ENCODE measurements around the gene PDCD1. TPM values are rescaled to one million over a fixed set of nuclear protein-coding genes. Genes with fewer than 3 reads are reported as not detected.
A peak's percentile ranks its signal among the peaks of the same experiment; 100 is the strongest.

Gene PDCD1
- polyA plus RNA-seq, 10 donors: 0.08 to 0.70 (median 0.15) TPM; not detected in 2

DNA sequence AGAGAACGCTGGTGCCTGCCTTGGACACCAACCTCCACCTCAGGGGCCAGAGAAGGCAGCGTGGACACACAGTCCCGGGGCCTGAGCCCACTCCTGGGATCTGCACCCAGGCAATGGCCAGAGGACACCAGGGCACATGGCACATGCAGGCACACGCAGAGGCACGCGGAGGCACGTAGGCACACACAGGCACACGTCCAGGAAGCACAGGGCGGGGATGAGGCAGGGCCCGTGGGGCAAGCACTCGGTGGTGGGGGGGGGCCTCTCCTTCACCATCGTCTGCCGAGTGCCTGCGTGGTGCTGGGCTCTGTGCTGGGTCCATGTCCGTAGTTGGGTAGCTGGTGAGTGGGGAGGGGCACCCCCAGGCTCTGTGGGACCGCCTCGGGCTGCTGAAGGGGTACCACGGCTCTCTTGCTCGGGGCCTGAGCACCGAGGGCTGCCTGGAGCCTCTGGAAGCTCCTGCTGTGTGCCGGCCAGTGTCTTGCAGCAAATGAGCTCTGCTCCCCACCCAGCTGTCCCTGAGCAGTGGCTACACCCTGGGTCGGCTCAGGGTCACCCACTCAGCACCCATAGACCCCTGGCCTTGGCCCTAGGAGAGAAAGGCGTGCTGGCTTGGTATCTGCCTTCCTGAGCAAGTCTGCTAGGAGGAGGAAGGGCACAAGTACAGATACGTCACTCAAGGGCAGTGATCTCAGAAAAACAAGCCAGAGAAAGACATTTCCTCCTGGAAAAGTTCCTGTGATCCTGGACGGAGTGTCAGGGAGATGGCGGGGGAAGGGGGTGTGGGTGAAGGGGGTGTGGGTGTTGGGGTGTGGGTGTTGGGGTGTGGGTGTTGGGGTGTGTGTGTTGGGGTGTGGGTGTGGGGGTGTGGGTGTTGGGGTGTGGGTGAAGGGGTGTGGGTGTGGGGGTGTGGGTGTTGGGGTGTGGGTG, 37.3 kb upstream of the PDCD1 start:
- peak in 2 of 3 donors; percentile 57 to 77 for DNase-seq

DNA sequence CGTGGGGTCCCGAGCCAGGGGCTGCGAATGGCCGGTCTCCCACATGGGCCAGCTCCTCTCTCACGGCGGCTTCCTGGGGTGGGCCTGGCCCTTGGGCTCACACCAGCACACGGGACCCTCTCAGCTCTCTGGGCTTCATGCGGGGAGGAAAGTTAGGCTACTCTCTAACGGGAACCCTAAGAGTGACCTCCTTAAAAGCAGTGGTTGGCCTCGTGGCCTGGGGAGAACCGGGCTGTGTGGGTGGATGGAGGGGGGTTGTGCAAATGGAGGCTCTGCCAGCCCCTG, 36.7 kb upstream of the PDCD1 start:
- no peak for DNase-seq

- peak in 1 of 3 donors; percentile 54 for DNase-seq
These were observed 36.2 kb upstream of the PDCD1 start for GRCh38 chr2:241894681-241895426.

DNA sequence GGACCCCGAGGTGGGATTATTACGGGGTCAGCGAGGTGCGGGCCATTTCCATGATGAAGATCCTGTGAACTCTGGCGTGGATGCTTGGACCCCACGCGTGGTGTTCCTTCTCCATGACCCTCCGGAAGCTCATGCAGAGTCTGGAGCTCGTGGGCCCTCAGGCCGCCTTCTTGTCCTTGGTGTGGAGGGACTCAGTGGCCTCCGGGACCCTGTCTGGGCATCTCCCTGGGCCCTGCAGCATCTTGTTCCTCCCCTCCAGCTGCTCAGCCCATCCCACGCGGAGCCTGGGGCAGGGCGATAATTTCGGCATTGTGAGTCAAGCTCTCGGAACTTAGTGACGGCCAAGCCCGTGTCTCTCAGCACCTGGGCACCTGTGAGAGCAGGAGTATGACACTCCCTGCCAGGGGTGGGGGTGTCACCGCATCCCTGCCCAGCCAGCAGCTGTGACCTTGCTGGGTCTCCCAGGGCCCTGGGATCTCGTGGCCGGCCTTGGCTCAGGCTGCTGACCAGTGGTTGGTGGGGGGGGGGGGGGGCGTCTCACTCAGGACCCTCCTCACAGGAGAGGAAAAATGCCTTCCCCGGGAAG, 35.5 kb upstream of the PDCD1 start:
- no peak for DNase-seq

- no peak for DNase-seq
These were observed 34.6 kb upstream of the PDCD1 start for GRCh38 chr2:241893265-241893664.

DNA sequence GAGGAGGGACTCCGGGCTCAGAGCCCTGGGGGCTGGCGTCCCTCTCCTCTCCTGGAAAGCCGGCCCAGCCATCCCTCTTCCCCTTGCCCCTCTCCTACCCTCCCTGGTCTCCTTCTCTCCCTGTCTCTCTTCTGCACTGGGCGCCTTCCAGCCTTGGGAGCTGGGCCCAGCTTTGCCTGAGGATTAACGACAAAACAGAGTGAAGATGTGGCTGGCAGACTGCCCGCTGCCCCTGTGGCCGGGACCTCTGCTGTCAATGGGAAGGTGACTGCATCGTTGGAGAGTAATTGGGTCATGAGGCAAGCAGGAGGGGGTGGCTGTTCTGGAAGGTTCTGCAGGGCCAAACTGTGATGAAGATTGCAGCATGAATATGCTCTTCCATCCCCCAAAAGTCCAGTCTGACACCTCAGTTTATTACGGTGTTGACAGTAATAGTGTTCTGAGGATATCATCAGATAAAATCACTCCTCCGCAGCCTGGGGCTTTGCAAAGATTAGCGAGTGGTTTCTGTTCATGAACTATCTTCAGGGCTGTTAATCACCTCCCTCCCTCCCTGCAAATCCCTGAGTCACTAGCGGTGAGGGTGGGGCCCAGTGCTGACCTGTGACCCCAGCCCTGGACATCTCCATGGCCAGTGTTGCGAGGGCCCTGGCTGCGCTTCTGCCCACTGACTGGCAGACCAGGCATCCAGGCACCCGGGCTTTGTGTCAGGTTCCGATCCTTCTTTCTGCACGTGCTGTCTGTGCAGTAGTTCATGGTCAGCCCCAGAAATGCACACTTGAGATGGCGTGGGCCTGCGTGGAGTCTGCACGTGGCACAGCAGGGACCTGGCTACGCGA, 33.8 kb upstream of the PDCD1 start:
- DNase-seq: no peak

- DNase-seq: no peak
These were observed 33.2 kb upstream of the PDCD1 start for GRCh38 chr2:241891988-241892298.

- no peak for DNase-seq
These were observed 32.8 kb upstream of the PDCD1 start for GRCh38 chr2:241891315-241891987.

GRCh38 chr2:241890524-241891235, 32.0 kb upstream of the PDCD1 start:
- DNase-seq: no peak

GRCh38 chr2:241888641-241889040, 29.9 kb upstream of the PDCD1 start:
- DNase-seq: no peak

- DNase-seq: no peak
These were observed 29.3 kb upstream of the PDCD1 start for GRCh38 chr2:241887806-241888522.

GRCh38 chr2:241886840-241887447, 28.2 kb upstream of the PDCD1 start:
- DNase-seq: no peak

GRCh38 chr2:241885946-241886643, 27.4 kb upstream of the PDCD1 start:
- no peak for DNase-seq

DNA sequence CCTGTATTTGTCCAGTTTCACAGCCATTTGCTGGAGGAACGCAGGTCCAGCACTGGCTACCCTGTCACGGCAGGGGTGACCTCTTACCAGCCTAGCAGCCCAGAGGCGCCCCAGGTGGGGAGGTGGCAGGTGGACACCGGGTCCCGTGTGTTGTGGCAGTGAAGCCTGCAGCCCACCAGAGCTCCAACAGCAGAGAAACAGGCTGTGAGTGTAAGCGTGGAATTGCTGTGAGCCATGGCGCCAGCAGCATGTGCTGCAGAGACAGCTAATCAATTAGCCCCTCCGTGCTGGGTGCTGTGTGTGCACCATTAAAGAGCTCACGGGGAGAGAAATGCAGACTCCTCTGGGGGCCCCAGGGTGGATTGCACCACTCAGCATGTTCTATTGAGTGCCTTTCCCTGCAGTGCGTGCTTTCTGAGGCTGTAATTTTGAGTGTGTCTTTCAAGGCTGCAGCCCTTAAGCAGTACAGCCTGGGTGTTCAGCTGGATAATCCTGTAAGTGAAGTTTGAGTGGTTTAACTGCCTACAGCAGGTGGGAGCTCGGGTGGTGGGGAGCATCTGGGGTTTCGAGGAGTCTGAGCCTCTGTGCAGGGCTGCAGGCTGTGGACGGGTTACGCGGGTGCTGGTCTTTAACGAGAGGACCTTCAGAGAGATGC, 26.7 kb upstream of the PDCD1 start:
- DNase-seq: no peak

GRCh38 chr2:241884951-241885290, 26.2 kb upstream of the PDCD1 start:
- DNase-seq: no peak

- DNase-seq: peak; percentile 54 to 88 (median 61)
These were observed 23.5 kb upstream of the PDCD1 start for GRCh38 chr2:241882091-241882625.

- DNase-seq: no peak
These were observed 21.8 kb upstream of the PDCD1 start for GRCh38 chr2:241880311-241881073.

Measured in muscle of back (tissue), 11 donors.